Transverse colon (tissue), 4 donors: ENCODE data around the gene PPP1R9A. TPM values are rescaled to one million over a fixed set of nuclear protein-coding genes. Genes with fewer than 3 reads are reported as not detected.

Experiments used
- DNase-seq: peaks from one replicate; pipeline ENCODE4 v3.0.0-alpha.2; 2019
- H3K27ac ChIP-seq, 4 donors: fragments of 200-600 bp; sonication (generic); 2 replicates each; pipeline ENCODE4 v1.5.1; 2016 to 2018; ENCODE audit warnings: inconsistent platforms in 4 of 4
- H3K27me3 ChIP-seq: fragments of 200-600 bp; sonication (generic); 2 replicates; pipeline ENCODE4 v1.5.1; 2017; ENCODE audit warnings: inconsistent platforms
- H3K36me3 ChIP-seq, 4 donors: fragments of 200-600 bp; sonication (generic); 2 replicates each; pipeline ENCODE4 v1.5.1; 2017 to 2019; ENCODE audit warnings: inconsistent platforms in 4 of 4
- H3K4me1 ChIP-seq, 4 donors: fragments of 200-600 bp; sonication (generic); 2 replicates each; pipeline ENCODE4 v1.5.1; 2017 to 2020; ENCODE audit warnings: inconsistent platforms in 4 of 4
- H3K4me3 ChIP-seq, 4 donors: fragments of 200-600 bp; sonication (generic); 1 replicate in 1 of 4; 2 replicates in 3 of 4; pipeline versions ENCODE4 v1.5.1 to v1.6.1; 2017 to 2019; ENCODE audit warnings: inconsistent platforms in 4 of 4
- H3K9me3 ChIP-seq, 2 donors: fragments of 200-600 bp; sonication (generic); 2 replicates each; pipeline ENCODE4 v1.5.1; 2017 to 2019; ENCODE audit warnings: inconsistent platforms in 2 of 2
- CTCF ChIP-seq, 5 experiments: fragments of 200-600 bp in 3 of 5; fragments of 450-650 bp in 2 of 5; sonication (generic) in 3 of 5; IDR thresholded peaks; 1 replicate in 2 of 5; 2 replicates in 3 of 5; pipeline ENCODE4 v1.5.1; 2016 to 2017; ENCODE audit warnings: antibody characterized with exemption in 5 of 5, inconsistent platforms in 3 of 5, mild to moderate bottlenecking in 2 of 5, moderate library complexity in 1 of 5
- EP300 ChIP-seq: sonication (generic); formaldehyde crosslinking; IDR thresholded peaks from one replicate; pipeline ENCODE4 v1.6.1; 2017; ENCODE audit warnings: antibody characterized with exemption, low read depth
- POLR2A ChIP-seq: fragments of 450-650 bp; IDR thresholded peaks from one replicate; pipeline ENCODE4 v1.6.1; 2016; ENCODE audit warnings: antibody characterized with exemption, mild to moderate bottlenecking, moderate library complexity
- POLR2AphosphoS5 ChIP-seq, 3 donors: sonication (generic); formaldehyde crosslinking; IDR thresholded peaks; one replicate each; pipeline ENCODE4 v1.6.1; 2016; ENCODE audit warnings: antibody characterized with exemption in 3 of 3
- WGBS, 2 donors: methylation state at CpG; one replicate each; pipeline ENCODE4 v1.1.5; 2018; ENCODE audit warnings: low coverage in 1 of 2; 5-methylcytosine and 5-hydroxymethylcytosine counted together
- in situ Hi-C, 4 donors: fragments of 200-750 bp; cut with MboI; loops; one replicate each; pipeline versions ENCODE4 v1.15.0 to v1.15.1; 2017; ENCODE audit warnings: low sequenced_read_pairs in 3 of 4, low pct_ligation_motif_present in 1 of 4, low pct_unique_long_range_greater_than_20kb in 1 of 4
- intact Hi-C: fragments of 100-400 bp; cut with DNase I; formaldehyde crosslinking; loops from one replicate; pipeline ENCODE4 v1.15.1; 2023; ENCODE audit warnings: low total_unique reads
- total RNA-seq, 4 donors: library from RNA; depleted of rRNA; stranded (reverse); fragments of >200 nt; gene quantifications; one replicate each; pipeline ENCODE4 v1.1.0, GENCODE V29; 2016

Gene PPP1R9A
- total RNA-seq, 4 donors from 2014 or later = 13.1 to 30.0 (median 23.2) TPM

- Histone ChIP-seq H3K27me3 (no peaks in the 10 kb centered on the region), H3K9me3 (no peaks in the 10 kb centered on the region), H3K4me3 (no peak overlapping the region), H3K36me3 (no peaks in the 10 kb centered on the region), H3K27ac (no peak overlapping the region), H3K4me1 (no peaks in the 10 kb centered on the region)
- intact Hi-C loops = no loop called here
- no peak for TF ChIP-seq POLR2AphosphoS5 (IDR thresholded peaks at IDR 0.05)
- no peak for DNase-seq
- in situ Hi-C loops = no loop called here
These were observed 354.6 kb downstream of the PPP1R9A start for GRCh38 chr7:95261895-95262415.

GRCh38 chr7:95262875-95263274 is 355.5 kb downstream of the PPP1R9A start:
- no peak for DNase-seq
- TF ChIP-seq EP300 (no peak), POLR2A (no peak), CTCF (IDR thresholded peaks at IDR 0.05) (no peak), POLR2AphosphoS5 (IDR thresholded peaks at IDR 0.05) (no peak)
- WGBS, 2 donors = 79 to 94% methylated on average over 2 of the region's 2 CpGs
- Histone ChIP-seq H3K9me3 (no peaks in the 10 kb centered on the region), H3K36me3 (no peaks in the 10 kb centered on the region), H3K27ac (no peak overlapping the region), H3K4me1 (no peaks in the 10 kb centered on the region), H3K27me3 (no peaks in the 10 kb centered on the region), H3K4me3 (no peak overlapping the region)
- in situ Hi-C loops (no loop called here), intact Hi-C loops (no loop called here)

- no peak for TF ChIP-seq POLR2AphosphoS5 (IDR thresholded peaks at IDR 0.05)
- no peak for TF ChIP-seq CTCF (IDR thresholded peaks at IDR 0.05)
- TF ChIP-seq POLR2A = no peak
- no peak for TF ChIP-seq EP300
- Histone ChIP-seq H3K36me3 (no peaks in the 10 kb centered on the region), H3K9me3 (no peaks in the 10 kb centered on the region), H3K4me3 (no peak overlapping the region), H3K27ac (no peak overlapping the region), H3K27me3 (no peaks in the 10 kb centered on the region), H3K4me1 (no peaks in the 10 kb centered on the region)
- DNase-seq = no peak
- intact Hi-C loops (no loop called here), in situ Hi-C loops (no loop called here)
- 83 to 90% methylated on average over 1 to 4 of the region's 4 CpGs for WGBS, 2 donors
These were observed 356.5 kb downstream of the PPP1R9A start for GRCh38 chr7:95263785-95264362.

- Histone ChIP-seq H3K4me1 (no peaks in the 10 kb centered on the region), H3K27ac (no peak overlapping the region), H3K27me3 (no peaks in the 10 kb centered on the region), H3K4me3 (no peak overlapping the region), H3K9me3 (no peaks in the 10 kb centered on the region), H3K36me3 (no peaks in the 10 kb centered on the region)
- TF ChIP-seq POLR2A (no peak), POLR2AphosphoS5 (IDR thresholded peaks at IDR 0.05) (no peak)
- in situ Hi-C loops (no loop called here), intact Hi-C loops (no loop called here)
- WGBS, 2 donors = 82 to 100% methylated on average over 2 to 6 of the region's 6 CpGs
- no peak for DNase-seq
These were observed 357.0 kb downstream of the PPP1R9A start for GRCh38 chr7:95264363-95264891.

- TF ChIP-seq POLR2AphosphoS5 (IDR thresholded peaks at IDR 0.05) = no peak
- TF ChIP-seq CTCF (IDR thresholded peaks at IDR 0.05) = no peak
- TF ChIP-seq POLR2A = no peak
- no peak for TF ChIP-seq EP300
- no peak for DNase-seq
- WGBS, 2 donors = 88 to 95% methylated on average over 2 of the region's 2 CpGs
These were observed 358.2 kb downstream of the PPP1R9A start for GRCh38 chr7:95265634-95266033.

More at GRCh38 chr7:95265634-95266033, 358.2 kb downstream of the PPP1R9A start:
- intact Hi-C loops = no loop called here
- Histone ChIP-seq H3K4me3 (no peak overlapping the region), H3K27ac (no peak overlapping the region), H3K9me3 (no peaks in the 10 kb centered on the region), H3K36me3 (no peaks in the 10 kb centered on the region), H3K4me1 (no peaks in the 10 kb centered on the region), H3K27me3 (no peaks in the 10 kb centered on the region)
- in situ Hi-C loops = no loop called here
